Stimulated activated CD4-positive, alpha-beta T cell treated with anti-CD3 and anti-CD28 coated beads, Interleukin-12 subunit alpha, Interleukin-12 subunit beta, amount 100 ng/mL, for 48 hours (primary cell): ENCODE measurements around the gene HEYL.

Source experiments
- DNase-seq, 3 donors: peaks; one replicate each; pipeline ENCODE4 v3.0.0-alpha.2; 2020; ENCODE audit warnings: low read depth in 2 of 3, low spot score in 1 of 3

Gene HEYL

GRCh38 chr1:39639305-39640130 lies at the start of gene HEYL:
Gene HEYL (minus strand): TSS chr1:39639643. CDS start chr1:39639625, 18 bp downstream.
- peak; percentile 43 to 69 (median 67) for DNase-seq

GRCh38 chr1:39689214-39689613 lies 49.8 kb upstream of the HEYL start:
- no peak for DNase-seq

GRCh38 chr1:39688706-39689105 lies 49.3 kb upstream of the HEYL start:
- DNase-seq, result no peak

GRCh38 chr1:39687243-39687642 lies 47.8 kb upstream of the HEYL start:
- DNase-seq, result no peak

- DNase-seq, result no peak
These were observed 45.6 kb upstream of the HEYL start for GRCh38 chr1:39685071-39685470.

GRCh38 chr1:39684313-39684664 lies 44.8 kb upstream of the HEYL start:
- DNase-seq, result no peak

- no peak for DNase-seq
These were observed 44.3 kb upstream of the HEYL start for GRCh38 chr1:39683591-39684312.

GRCh38 chr1:39681999-39682398 lies 42.6 kb upstream of the HEYL start:
- DNase-seq, result no peak

- no peak for DNase-seq
These were observed 41.9 kb upstream of the HEYL start for GRCh38 chr1:39681294-39681693.

- no peak for DNase-seq
These were observed 41.3 kb upstream of the HEYL start for GRCh38 chr1:39680751-39681150.

- no peak for DNase-seq
These were observed 40.4 kb upstream of the HEYL start for GRCh38 chr1:39679821-39680220.

GRCh38 chr1:39678889-39679288 lies 39.4 kb upstream of the HEYL start:
- DNase-seq, result no peak

- DNase-seq, result no peak
These were observed 38.2 kb upstream of the HEYL start for GRCh38 chr1:39677645-39678044.

GRCh38 chr1:39676948-39677548 lies 37.6 kb upstream of the HEYL start:
- DNase-seq, result no peak

GRCh38 chr1:39675220-39675619 lies 35.8 kb upstream of the HEYL start:
- DNase-seq, result no peak

GRCh38 chr1:39673215-39673614 lies 33.8 kb upstream of the HEYL start:
- no peak for DNase-seq

- no peak for DNase-seq
These were observed 33.1 kb upstream of the HEYL start for GRCh38 chr1:39672551-39672947.

- DNase-seq, result no peak
These were observed 32.5 kb upstream of the HEYL start, which contains the start of gene NT5C1A for GRCh38 chr1:39671793-39672550. Gene NT5C1A (minus strand): TSS chr1:39672107. CDS start chr1:39672038, 69 bp downstream.

- DNase-seq, result no peak
These were observed 32.0 kb upstream of the HEYL start for GRCh38 chr1:39671433-39671792.

GRCh38 chr1:39670689-39671088 lies 31.2 kb upstream of the HEYL start:
- no peak for DNase-seq

GRCh38 chr1:39668894-39669293 lies 29.5 kb upstream of the HEYL start:
- DNase-seq, result no peak
